HG02840 (cell line): ENCODE results near the gene SV2C.

Source experiments
- ATAC-seq: cut with Tn5 transposase; IDR thresholded peaks from one replicate; pipeline ENCODE4 v1.9.1; 2021; ENCODE audit warnings: mild to moderate bottlenecking, moderate library complexity, moderate number of reproducible peaks; ENCODE audit not compliant: unreplicated experiment, low FRiP score

The SV2C gene

DNA sequence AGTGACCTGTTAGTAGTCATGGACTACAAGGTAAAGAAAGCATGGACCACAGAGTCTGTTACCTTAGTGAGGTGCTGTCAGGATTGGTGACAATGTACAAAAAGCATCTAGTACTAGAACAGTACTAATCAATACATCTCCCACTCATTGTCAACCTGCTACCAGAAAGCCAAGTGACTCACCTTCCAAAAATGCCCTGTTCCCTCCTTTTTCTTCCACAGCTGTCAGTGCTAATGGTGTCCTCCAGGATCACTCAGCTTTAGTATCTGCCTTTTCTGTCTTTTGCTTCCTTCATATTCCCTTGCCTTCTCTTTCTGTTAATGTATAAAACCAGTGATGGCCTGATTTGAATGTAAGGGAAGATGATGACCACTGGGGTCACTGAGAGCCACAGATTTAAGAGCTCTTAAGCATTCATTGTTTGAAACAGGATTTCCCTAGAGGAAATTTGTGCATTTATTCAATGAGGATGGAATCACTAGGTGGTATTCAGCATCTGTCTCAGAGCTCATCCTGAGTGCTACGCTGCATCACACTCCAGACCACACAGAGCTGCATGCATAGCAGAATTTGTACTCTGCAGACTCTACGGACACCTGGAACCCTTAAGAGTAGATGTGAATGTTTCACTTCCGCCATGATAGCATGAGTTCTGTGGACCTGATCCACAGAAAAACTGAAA, 71.0 kb downstream of the SV2C start:
- ATAC-seq, result no peak

GRCh38 chr5:76155536-76155935, 72.4 kb downstream of the SV2C start:
- ATAC-seq, result no peak

DNA sequence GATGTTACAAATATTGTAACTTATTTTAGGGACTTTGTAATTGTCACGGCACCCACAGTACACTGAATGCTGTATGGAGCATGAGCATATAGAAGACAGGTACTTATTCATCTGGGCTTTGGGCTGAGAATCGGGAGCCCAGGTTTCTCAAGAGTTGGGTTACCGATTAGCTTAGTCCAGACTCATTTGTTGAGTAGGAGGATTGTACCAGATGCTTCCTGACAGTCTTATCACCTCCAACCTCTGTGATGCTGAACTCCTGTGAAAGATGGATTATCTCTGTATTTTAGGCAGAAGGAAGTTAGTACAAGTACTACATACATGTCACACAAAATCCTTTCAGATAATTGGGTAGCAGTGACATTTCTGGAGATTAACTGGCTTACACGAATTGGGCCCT, 79.2 kb downstream of the SV2C start:
- no peak for ATAC-seq

- no peak for ATAC-seq
Observed at GRCh38 chr5:76163111-76163628, 80.0 kb downstream of the SV2C start.

- ATAC-seq, result no peak
Observed at GRCh38 chr5:76165029-76165428, 81.8 kb downstream of the SV2C start.

GRCh38 chr5:76165711-76166374, 82.7 kb downstream of the SV2C start:
- no peak for ATAC-seq

DNA sequence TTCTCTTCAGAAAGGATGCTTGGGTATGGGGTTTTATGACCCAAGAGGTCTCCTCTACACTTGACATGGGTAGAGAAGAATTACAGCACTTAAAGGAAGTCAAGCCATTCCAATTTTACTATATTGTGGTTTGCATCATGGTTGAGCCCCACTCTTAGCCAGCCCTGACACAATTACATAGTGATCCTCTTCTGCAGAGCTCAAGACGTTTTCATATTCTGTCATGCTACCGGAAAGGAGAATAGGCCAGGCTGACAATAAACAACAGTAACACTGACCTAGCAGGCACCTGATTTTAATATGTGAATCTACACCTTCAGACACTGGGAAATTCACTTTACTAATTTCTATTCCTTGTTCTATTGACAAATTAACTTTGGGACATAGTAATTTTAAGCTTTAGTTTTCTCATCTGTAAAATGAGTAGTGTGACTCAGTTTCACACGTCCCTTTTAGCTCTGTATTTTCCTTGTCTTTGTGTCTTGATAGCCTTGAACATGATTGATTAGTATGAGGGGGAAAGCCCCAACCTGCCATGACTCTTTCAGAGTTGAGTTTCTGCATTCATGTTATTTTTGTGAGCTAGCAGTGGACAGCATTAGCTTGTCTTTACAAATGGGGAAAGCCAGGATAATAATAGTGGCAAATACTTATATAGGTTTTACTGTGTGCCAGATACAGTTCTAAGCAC, 83.8 kb downstream of the SV2C start:
- no peak for ATAC-seq

DNA sequence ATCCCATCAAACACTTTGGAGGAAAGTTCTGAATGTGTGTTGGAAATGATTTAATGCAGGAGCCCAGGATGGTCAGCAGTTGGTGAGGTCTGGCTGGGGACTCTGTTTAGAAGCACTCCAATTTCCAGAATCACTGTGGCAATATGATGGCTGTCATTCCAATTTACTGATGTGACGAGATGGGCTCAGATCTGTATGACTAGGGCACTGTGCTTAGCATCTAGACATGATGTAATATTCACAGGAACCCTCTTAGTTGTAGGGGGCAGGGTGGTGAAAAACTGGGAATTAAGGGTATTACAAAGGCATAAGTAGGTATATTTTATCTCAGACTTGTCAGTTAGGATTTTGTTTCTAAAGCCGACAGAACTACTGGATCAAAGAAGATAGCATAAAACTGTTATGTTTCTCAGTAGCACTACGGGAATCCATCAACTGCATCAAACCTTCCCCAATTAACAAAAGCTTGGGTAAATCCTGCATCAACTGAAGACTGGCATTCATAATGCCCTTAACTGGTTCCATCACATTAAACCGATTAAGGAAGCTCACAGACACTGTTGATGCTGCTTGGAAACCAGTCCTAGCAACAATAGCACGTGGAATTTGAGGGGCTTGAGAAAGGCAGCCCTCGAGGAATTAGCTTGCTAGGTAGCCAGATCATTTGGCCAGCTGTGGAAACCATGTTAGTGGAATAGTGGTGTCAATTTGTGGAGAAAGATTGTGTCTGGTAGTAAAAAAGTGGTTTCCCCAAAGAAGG, 86.1 kb downstream of the SV2C start:
- ATAC-seq, result no peak

- no peak for ATAC-seq
Observed at GRCh38 chr5:76174101-76174500, 90.9 kb downstream of the SV2C start.

DNA sequence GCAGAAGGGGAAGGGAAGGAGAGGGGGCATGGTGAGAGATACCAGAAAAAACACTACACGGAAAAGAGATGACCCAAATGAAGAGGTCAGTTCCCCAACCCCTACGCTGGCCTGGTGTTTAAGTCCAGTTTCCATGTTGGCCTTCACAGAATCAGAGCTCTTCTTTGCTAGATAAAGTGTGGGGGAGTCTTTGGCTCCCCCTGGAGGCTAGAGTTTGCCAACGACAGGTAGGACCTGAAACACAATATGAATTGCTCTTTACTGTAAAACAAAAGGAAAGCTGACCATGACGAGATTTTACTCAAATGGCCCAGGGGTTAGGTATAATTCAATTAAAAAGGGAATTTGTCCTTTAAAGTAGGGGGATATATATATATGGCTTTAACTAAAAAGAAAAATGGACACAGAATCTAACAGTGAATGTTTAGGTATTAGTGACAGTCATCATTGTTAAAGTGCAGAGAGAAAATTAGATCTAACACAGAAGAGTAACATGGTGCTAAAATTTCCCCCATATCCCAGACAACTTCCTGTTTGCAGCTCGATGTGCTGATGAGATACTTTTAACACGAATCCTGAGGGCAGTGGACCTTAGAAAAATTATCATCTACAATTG, 92.0 kb downstream of the SV2C start:
- ATAC-seq, result no peak

DNA sequence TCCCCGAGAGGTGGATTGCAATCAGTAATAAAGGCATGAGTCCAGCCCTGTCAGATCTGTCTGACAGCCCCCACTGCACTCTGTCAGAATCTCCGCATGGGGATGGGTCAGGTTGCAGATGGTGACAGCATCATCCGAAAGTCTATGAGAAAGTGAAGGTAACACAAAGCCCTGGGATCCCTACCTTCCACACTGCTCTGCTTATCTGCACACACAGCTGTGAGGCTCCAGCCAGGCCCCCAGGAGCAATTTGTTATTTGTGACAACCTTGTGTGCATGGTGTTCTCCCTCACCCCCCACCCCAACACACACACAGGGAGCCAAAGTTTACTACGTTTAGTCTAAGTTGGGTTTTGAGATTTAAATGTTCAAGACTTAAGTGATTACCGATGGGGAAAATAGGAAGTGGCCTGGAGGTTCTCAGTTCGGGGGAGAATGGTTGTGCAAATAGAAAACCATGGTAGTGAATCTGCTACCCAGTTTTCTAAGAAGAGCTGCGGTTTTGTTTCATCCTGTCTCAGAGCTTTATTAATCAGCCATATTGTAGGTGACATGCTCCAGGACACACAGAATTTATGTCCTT, 92.7 kb downstream of the SV2C start:
- no peak for ATAC-seq

GRCh38 chr5:76177978-76178377, 94.8 kb downstream of the SV2C start:
- no peak for ATAC-seq

DNA sequence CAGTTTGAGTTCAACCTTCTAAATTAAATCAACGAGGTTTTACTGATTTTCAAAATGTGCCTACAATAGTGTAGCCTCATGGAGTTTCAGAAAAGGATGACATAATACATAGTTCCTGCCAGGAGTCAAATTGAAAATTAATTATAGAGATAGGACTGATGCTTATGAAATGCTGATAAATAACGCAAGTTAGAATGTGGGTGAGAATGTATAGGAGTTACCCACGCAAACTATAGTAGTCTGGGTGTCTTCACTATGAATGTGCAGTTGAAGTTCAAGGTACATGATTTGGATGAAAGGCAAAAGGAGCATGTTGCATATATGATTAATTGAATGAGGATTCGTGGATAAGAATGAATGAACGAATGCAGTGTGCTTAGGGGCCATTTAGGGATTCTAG, 95.7 kb downstream of the SV2C start:
- ATAC-seq, result no peak

- no peak for ATAC-seq
Observed at GRCh38 chr5:76180814-76181805, 97.9 kb downstream of the SV2C start.

DNA sequence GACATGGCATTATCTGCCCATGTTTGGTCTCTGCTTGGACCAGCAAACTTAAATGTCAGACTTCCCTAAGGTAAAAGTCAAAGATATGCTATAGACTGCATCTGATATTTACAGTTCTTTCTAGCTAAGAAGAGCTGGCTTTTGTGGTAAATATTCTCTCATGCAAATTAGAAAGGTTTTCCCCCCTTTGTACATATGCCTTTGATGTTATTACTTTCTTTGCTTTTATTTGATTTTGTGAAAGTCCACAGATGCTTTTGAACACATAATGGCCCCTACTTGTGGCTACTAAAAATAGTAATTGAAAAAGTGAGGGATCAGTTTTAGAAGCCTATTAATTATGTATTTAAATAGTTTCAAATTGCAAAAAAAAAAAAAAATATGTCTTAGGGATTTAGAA, 104.2 kb downstream of the SV2C start:
- no peak for ATAC-seq

- ATAC-seq, result no peak
Observed at GRCh38 chr5:76190356-76190755, 107.2 kb downstream of the SV2C start.

- no peak for ATAC-seq
Observed at GRCh38 chr5:76192837-76193236, 109.7 kb downstream of the SV2C start.

- ATAC-seq, result no peak
Observed at GRCh38 chr5:76193635-76194034, 110.5 kb downstream of the SV2C start.

DNA sequence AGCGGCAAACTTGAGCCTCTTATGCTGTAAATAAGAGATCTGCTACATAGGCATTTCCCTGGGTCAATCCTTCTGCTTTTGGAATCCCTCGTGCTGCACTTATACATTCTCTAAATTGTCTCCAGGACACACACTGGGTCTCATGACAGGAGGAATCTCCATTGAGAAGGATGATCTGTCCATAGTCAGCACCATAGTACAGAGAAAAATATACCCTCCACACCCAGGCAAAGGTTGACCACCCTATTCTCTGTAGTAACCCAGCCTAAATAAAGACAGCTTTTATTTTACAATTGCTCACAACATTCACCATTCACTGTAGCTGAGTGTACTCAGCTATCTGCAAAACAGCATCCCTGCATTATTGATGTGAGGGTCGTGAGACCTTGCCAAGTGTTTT, 111.2 kb downstream of the SV2C start:
- no peak for ATAC-seq
